Measurements from ENCODE around the gene GLRA1.

GLRA1 gene

GRCh38 chr5:151937851-151938250 lies 13.2 kb upstream of the GLRA1 start:
- Mint-ChIP-seq H3K4me1 (ENCODE audit: low read depth) (no peaks in the 10 kb centered on the region), H3K36me3 (peaks cover 8% of the 10 kb centered on the region), H3K27ac (no peak overlapping the region), H3K4me3 (no peak overlapping the region), H3K27me3 (no peaks in the 10 kb centered on the region), H3K9me3 (ENCODE audit: low read depth) (peaks cover 9% of the 10 kb centered on the region)

DNA sequence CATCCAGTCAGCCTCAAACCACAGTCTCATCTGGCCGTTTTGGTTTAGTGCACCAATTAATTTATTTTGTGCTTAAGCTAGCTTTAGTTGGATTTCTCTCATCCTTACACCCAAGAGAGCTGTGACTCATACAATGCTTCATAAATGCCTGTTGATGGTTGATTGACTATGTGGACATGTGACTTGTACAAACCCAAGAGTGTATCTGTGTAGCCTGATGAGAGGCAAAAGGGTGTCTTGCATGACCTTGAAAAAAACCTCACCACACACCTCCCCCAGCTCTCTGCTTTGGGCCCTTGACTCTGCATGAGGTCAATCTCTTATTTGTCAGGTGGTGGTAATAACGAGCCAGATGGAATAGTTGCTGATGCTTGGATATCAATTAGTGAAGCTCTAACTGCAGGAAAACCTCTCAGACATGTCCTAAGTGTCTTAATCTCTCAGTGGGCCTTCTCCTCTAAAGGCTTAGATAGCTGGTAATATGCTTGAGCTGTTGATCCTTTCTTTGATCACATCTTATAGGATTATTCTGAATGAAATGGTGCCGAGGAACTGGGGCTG lies 10.6 kb upstream of the GLRA1 start:
- H3K4me3 Mint-ChIP-seq, result no peak overlapping the region
- H3K27me3 Mint-ChIP-seq, result no peaks in the 10 kb centered on the region
- H3K27ac Mint-ChIP-seq, result no peak overlapping the region
- H3K4me1 Mint-ChIP-seq (ENCODE audit: low read depth), result no peaks in the 10 kb centered on the region
- peaks cover 11% of the 10 kb centered on the region for H3K36me3 Mint-ChIP-seq
- peaks cover 25% of the 10 kb centered on the region for H3K9me3 Mint-ChIP-seq (ENCODE audit: low read depth)

- Mint-ChIP-seq H3K27me3 (peaks cover 8% of the 10 kb centered on the region), H3K9me3 (ENCODE audit: low read depth) (peaks cover 29% of the 10 kb centered on the region), H3K4me3 (no peak overlapping the region), H3K27ac (no peak overlapping the region), H3K36me3 (peaks cover 11% of the 10 kb centered on the region), H3K4me1 (ENCODE audit: low read depth) (no peaks in the 10 kb centered on the region)
Observed at GRCh38 chr5:151931260-151931659, 6.6 kb upstream of the GLRA1 start.

DNA sequence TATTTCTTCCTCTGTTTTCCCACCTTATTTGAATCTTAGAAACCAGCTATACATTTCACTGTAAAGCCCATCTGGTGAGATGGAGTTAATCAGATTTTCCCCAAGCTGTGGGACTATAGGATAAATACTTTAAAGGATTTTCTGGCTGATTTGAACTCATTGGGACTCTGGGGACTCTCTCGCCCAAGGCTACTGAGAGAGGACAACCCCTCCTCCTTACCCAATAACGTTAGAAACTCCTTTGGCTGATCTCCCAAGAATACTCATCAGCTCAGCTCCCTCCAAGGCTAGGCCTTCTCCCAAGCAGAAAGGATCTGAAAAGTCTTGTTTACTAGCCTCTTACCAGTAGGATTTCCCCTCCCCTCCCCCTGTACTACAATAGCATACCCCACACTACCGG lies 1.5 kb upstream of the GLRA1 start:
- peaks cover 5% of the 10 kb centered on the region for H3K9me3 Mint-ChIP-seq (ENCODE audit: low read depth)
- no peaks in the 10 kb centered on the region for H3K4me1 Mint-ChIP-seq (ENCODE audit: low read depth)
- H3K4me3 Mint-ChIP-seq, result no peak overlapping the region
- no peaks in the 10 kb centered on the region for H3K36me3 Mint-ChIP-seq
- H3K27me3 Mint-ChIP-seq, result peaks cover 20% of the 10 kb centered on the region
- no peak overlapping the region for H3K27ac Mint-ChIP-seq

DNA sequence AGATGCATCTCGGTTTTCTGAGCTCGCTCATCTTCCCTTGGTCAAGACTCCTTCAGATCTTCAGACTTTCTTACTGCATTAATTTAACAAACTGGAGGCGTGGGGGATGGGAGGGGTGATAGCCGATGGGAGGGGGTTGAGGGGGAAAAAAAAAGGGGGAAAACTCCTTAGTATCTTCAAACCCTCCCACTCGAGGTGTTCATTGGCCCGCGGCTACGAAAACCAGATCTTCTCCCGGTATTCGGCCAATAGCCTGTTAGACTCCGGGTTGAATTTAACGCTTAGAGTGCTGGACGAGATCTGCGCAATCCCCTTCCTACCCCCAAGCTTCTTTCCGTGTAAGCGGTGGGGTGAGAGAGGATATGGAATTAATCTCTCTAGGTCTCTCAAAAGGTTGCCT lies 689 bp upstream of the GLRA1 start:
- Mint-ChIP-seq H3K4me3 (no peak overlapping the region), H3K36me3 (no peaks in the 10 kb centered on the region), H3K9me3 (ENCODE audit: low read depth) (peaks cover 4% of the 10 kb centered on the region), H3K27ac (no peak overlapping the region), H3K27me3 (peaks cover 20% of the 10 kb centered on the region), H3K4me1 (ENCODE audit: low read depth) (no peaks in the 10 kb centered on the region)

DNA sequence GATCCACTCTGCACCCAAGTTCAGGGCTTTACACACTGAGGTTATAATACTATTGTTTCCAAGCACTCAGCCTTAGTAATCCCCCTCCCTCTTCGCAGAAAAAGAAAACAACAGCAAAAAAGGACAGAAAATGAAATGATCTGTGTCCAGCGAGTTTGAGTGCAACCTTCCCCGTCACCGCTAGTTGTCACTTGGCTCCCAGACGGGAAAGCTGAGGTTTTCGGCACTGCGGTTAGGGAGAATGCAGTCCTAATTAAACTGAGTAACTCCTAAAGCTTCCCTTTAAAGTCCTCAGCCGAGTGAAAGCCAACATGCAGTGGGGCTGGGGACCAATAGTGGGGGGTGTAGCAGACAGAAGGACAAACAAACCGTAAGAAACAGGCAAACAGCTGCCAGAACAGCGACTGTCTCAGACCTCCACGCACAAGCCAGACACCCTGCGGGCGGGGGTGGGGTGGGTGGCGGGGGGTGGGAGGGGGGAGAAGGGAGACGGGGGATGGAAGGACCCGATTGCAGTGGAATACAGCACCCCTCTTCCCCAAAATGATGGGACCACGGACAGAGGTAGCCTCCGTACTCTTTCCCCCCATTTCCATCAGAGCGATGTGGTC lies 680 bp downstream of the GLRA1 start:
- Mint-ChIP-seq H3K4me3 (no peak overlapping the region), H3K4me1 (ENCODE audit: low read depth) (no peaks in the 10 kb centered on the region), H3K27me3 (peaks cover 20% of the 10 kb centered on the region), H3K27ac (no peak overlapping the region), H3K36me3 (no peaks in the 10 kb centered on the region), H3K9me3 (ENCODE audit: low read depth) (peaks cover 4% of the 10 kb centered on the region)

DNA sequence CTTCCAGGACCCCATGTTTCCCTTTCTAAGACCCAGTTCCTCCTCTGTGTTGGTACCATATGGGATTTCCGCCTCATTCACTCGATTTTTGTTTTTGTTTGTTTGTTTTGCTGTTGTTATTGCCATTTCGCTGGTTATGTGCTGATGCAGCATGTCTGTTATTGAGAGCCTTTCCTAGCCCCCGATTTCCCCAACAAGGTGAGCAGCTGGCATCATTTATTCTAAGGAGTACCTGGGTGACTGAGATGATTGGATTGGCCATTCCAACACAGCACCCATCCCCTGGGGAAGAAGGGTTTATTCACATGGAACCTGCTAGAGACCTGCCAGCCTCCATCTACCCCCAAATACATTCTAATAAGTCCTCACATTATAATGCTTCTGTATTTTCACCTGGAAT lies 2.7 kb downstream of the GLRA1 start:
- Mint-ChIP-seq H3K27me3 (peaks cover 14% of the 10 kb centered on the region), H3K27ac (no peak overlapping the region), H3K4me1 (ENCODE audit: low read depth) (no peaks in the 10 kb centered on the region), H3K4me3 (no peak overlapping the region), H3K36me3 (no peaks in the 10 kb centered on the region), H3K9me3 (ENCODE audit: low read depth) (no peaks in the 10 kb centered on the region)

GRCh38 chr5:151917904-151918303 lies 6.7 kb downstream of the GLRA1 start:
- Mint-ChIP-seq H3K36me3 (no peaks in the 10 kb centered on the region), H3K27me3 (peaks cover 4% of the 10 kb centered on the region), H3K4me1 (ENCODE audit: low read depth) (no peaks in the 10 kb centered on the region), H3K4me3 (no peak overlapping the region), H3K27ac (no peak overlapping the region), H3K9me3 (ENCODE audit: low read depth) (no peaks in the 10 kb centered on the region)

DNA sequence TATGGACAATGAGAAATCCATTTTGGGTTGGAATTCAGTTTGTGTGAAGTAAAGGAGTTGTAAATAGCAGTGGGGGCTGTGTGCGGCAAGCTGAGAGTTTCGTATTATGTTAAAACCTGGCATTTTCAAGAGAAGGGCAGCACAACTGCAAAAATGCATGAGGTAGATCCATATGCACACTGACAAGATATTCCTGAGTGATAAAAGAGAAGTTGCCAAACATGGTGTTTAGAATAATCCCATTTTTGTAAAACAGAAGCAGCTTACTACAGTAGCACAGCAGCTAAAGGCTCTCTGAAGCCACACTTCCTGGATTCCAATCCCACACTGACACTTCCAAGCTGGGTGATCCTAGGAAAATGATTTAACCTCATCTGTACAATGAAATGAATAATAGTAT lies 11.2 kb downstream of the GLRA1 start:
- H3K9me3 Mint-ChIP-seq (ENCODE audit: low read depth), result no peaks in the 10 kb centered on the region
- no peaks in the 10 kb centered on the region for H3K27me3 Mint-ChIP-seq
- H3K27ac Mint-ChIP-seq, result no peak overlapping the region
- H3K4me3 Mint-ChIP-seq, result no peak overlapping the region
- H3K36me3 Mint-ChIP-seq, result no peaks in the 10 kb centered on the region
- H3K4me1 Mint-ChIP-seq (ENCODE audit: low read depth), result no peaks in the 10 kb centered on the region

DNA sequence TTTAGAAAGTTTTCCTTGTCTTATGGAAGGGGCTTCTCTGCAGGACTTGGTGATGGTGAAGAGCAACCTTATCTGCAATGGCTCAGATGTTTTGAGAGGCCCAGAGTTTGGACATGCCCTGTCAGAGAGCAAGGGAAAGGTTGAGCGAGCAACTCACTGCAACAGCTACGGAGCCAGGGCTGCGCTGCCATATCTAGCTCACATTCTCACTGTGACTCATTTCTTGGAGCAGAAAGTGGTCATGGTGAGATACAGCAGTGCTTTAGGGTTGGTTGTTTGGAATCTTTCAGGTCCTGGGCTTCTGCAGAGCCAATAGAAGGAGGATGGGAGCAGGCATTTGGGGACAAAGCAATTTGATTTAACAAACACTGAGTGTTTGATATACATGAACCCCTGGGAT lies 12.3 kb downstream of the GLRA1 start:
- Mint-ChIP-seq H3K4me3 (no peak overlapping the region), H3K27me3 (no peaks in the 10 kb centered on the region), H3K4me1 (ENCODE audit: low read depth) (no peaks in the 10 kb centered on the region), H3K9me3 (ENCODE audit: low read depth) (no peaks in the 10 kb centered on the region), H3K27ac (no peak overlapping the region), H3K36me3 (no peaks in the 10 kb centered on the region)

- no peak overlapping the region for H3K4me3 Mint-ChIP-seq
- H3K4me1 Mint-ChIP-seq (ENCODE audit: low read depth), result no peaks in the 10 kb centered on the region
- H3K9me3 Mint-ChIP-seq (ENCODE audit: low read depth), result no peaks in the 10 kb centered on the region
- H3K27me3 Mint-ChIP-seq, result no peaks in the 10 kb centered on the region
- no peak overlapping the region for H3K27ac Mint-ChIP-seq
- H3K36me3 Mint-ChIP-seq, result no peaks in the 10 kb centered on the region
Observed at GRCh38 chr5:151911011-151911410, 13.6 kb downstream of the GLRA1 start.

GRCh38 chr5:151909628-151910027 lies 15.0 kb downstream of the GLRA1 start:
- Mint-ChIP-seq H3K4me3 (no peak overlapping the region), H3K9me3 (ENCODE audit: low read depth) (no peaks in the 10 kb centered on the region), H3K27me3 (peaks cover under 1% of the 10 kb centered on the region), H3K4me1 (ENCODE audit: low read depth) (no peaks in the 10 kb centered on the region), H3K36me3 (no peaks in the 10 kb centered on the region), H3K27ac (no peak overlapping the region)

DNA sequence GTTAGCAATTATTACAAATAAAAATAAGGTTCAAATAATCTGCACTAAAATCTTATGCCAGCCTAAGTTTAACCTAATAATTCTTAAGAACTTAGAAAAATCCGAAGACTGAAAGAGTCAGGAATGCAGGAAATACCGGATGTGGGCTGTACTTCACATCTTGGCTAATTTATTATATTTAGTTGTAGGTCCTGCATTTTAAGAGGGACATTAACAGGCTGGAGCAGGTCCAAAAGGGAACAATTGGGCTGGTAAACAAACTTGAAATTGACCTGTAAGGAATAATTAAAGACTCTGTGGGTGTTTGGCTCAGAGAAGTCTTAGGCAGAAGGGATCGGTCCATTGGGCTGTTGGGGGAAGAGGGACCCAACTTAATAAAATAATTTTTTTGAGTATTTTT lies 18.4 kb downstream of the GLRA1 start:
- H3K36me3 Mint-ChIP-seq, result no peaks in the 10 kb centered on the region
- H3K27me3 Mint-ChIP-seq, result peaks cover 2% of the 10 kb centered on the region
- H3K4me1 Mint-ChIP-seq (ENCODE audit: low read depth), result no peaks in the 10 kb centered on the region
- H3K4me3 Mint-ChIP-seq, result no peak overlapping the region
- no peaks in the 10 kb centered on the region for H3K9me3 Mint-ChIP-seq (ENCODE audit: low read depth)
- no peak overlapping the region for H3K27ac Mint-ChIP-seq

GRCh38 chr5:151905557-151905961 lies 19.1 kb downstream of the GLRA1 start:
- Mint-ChIP-seq H3K27ac (no peak overlapping the region), H3K4me1 (ENCODE audit: low read depth) (no peaks in the 10 kb centered on the region)

DNA sequence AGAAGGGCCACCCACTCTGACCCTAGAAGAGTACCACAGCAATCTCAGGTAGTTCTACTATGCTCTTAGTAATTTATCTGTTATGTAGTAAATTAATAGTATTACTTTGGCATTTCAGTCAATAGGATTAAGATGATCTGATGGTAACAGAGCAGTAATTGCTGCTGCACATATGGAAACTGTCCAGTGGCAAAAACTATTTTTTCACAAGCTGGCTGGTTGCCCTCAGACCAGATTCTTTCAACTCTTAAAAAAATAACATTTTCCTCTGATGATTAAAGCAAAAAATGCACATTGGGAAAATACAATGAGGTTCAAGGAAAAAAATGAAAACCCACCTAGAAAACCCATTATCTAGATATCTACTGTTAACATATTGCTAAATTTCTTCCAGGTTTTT lies 19.7 kb downstream of the GLRA1 start:
- H3K27ac Mint-ChIP-seq, result no peak overlapping the region
- H3K9me3 Mint-ChIP-seq (ENCODE audit: low read depth), result no peaks in the 10 kb centered on the region
- no peaks in the 10 kb centered on the region for H3K4me1 Mint-ChIP-seq (ENCODE audit: low read depth)
- peaks cover 2% of the 10 kb centered on the region for H3K27me3 Mint-ChIP-seq
- H3K36me3 Mint-ChIP-seq, result no peaks in the 10 kb centered on the region
- no peak overlapping the region for H3K4me3 Mint-ChIP-seq

More at GRCh38 chr5:151905557-151905961, 19.1 kb downstream of the GLRA1 start:
- Mint-ChIP-seq H3K36me3 (no peaks in the 10 kb centered on the region), H3K4me3 (no peak overlapping the region), H3K27me3 (peaks cover 2% of the 10 kb centered on the region), H3K9me3 (ENCODE audit: low read depth) (no peaks in the 10 kb centered on the region)

GRCh38 chr5:151904127-151904526 lies 20.5 kb downstream of the GLRA1 start:
- Mint-ChIP-seq H3K9me3 (ENCODE audit: low read depth) (no peaks in the 10 kb centered on the region), H3K36me3 (no peaks in the 10 kb centered on the region), H3K4me3 (no peak overlapping the region), H3K4me1 (ENCODE audit: low read depth) (no peaks in the 10 kb centered on the region), H3K27me3 (peaks cover 2% of the 10 kb centered on the region), H3K27ac (no peak overlapping the region)
